ENCODE data around the gene PRKCZ.

DNA sequence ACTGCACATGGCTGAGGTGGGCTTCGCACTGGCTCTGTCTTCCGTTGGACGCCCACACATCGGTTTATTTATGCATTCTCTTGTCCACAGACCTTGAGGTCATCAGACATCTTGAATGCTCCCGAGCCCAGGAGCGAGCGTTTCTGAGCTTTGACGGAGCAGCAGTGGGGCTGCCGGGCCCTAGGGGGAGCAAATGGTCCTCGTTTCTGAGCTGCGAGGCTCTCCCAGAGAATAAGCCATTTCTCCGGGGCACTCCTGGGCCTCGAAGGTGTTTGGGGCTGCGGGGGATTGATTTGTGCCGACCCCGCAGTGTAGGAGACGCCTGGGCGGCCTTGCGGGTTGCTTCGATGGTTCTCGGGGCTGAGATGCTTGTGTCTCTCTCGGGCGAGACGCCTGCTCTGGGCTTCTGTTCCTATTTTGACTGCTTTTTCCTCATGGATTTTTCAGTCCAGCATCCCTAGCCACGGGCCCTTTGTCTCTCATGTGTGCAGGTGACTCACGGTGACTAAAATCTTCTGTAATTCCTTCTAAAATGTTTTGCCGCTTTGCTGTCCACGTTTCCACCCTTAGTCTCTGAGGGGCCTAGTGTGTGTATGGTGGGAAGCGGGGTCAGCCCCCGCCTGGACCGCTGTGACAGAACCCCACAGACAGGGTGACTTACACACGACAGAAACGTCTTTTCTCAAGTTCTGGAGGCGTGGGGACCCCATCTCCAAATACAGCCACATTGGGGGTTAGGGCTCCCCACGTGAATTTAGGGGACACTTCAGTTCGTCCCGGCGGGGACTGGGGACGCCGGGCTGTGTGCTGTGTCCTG lies 82.2 kb downstream of the PRKCZ start:
- TF ChIP-seq, protein P1, sequence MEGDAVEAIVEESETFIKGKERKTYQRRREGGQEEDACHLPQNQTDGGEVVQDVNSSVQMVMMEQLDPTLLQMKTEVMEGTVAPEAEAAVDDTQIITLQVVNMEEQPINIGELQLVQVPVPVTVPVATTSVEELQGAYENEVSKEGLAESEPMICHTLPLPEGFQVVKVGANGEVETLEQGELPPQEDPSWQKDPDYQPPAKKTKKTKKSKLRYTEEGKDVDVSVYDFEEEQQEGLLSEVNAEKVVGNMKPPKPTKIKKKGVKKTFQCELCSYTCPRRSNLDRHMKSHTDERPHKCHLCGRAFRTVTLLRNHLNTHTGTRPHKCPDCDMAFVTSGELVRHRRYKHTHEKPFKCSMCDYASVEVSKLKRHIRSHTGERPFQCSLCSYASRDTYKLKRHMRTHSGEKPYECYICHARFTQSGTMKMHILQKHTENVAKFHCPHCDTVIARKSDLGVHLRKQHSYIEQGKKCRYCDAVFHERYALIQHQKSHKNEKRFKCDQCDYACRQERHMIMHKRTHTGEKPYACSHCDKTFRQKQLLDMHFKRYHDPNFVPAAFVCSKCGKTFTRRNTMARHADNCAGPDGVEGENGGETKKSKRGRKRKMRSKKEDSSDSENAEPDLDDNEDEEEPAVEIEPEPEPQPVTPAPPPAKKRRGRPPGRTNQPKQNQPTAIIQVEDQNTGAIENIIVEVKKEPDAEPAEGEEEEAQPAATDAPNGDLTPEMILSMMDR (IDR thresholded peaks at IDR 0.05) = no peak
- TF ChIP-seq ZFX (IDR thresholded peaks at IDR 0.05; ENCODE audit: borderline replicate concordance) = no peak
